Peyer's patch (tissue), 4 donors: ENCODE results near the gene HOTAIR.

Experiments
- POLR2A ChIP-seq, 2 donors: fragments of 450-650 bp; IDR thresholded peaks; one replicate each; pipeline ENCODE4 v1.5.1; 2017; ENCODE audit warnings: antibody characterized with exemption in 2 of 2, mild to moderate bottlenecking in 2 of 2, moderate library complexity in 2 of 2
- TF ChIP-seq, protein P1 (sequence below), 6 experiments: fragments of 450-650 bp in 4 of 6; fragments of 200-600 bp in 2 of 6; sonication (generic) in 1 of 6; IDR thresholded peaks; one replicate each; pipeline ENCODE4 v1.5.1; 2017 to 2019; ENCODE audit warnings: antibody characterized with exemption in 6 of 6, mild to moderate bottlenecking in 3 of 6, moderate library complexity in 1 of 6

DNA sequence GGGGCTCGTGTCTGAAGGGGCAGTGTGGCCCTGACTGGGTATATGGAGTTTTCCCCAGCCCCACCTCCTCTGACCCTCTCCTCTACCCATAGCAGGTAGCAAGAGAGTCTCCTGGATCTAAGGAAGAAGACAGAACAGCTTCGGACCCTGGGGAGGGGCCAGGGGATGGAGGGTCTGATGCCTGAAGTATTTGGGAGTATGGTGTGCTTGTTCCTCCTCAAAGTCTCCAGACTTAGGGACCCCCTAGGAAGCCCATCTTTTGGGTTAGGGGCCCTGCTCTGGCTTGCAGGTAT is 33.5 kb upstream of the HOTAIR start:
- TF ChIP-seq, protein P1, sequence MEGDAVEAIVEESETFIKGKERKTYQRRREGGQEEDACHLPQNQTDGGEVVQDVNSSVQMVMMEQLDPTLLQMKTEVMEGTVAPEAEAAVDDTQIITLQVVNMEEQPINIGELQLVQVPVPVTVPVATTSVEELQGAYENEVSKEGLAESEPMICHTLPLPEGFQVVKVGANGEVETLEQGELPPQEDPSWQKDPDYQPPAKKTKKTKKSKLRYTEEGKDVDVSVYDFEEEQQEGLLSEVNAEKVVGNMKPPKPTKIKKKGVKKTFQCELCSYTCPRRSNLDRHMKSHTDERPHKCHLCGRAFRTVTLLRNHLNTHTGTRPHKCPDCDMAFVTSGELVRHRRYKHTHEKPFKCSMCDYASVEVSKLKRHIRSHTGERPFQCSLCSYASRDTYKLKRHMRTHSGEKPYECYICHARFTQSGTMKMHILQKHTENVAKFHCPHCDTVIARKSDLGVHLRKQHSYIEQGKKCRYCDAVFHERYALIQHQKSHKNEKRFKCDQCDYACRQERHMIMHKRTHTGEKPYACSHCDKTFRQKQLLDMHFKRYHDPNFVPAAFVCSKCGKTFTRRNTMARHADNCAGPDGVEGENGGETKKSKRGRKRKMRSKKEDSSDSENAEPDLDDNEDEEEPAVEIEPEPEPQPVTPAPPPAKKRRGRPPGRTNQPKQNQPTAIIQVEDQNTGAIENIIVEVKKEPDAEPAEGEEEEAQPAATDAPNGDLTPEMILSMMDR (IDR thresholded peaks at IDR 0.05), result no peak
- TF ChIP-seq POLR2A (IDR thresholded peaks at IDR 0.05), result no peak
